ENCODE results near the gene ACSBG1. TPM values are rescaled to one million over a fixed set of nuclear protein-coding genes. Genes with fewer than 3 reads are reported as not detected.

Gene ACSBG1
- polyA plus RNA-seq, 1 experiment = not detected

GRCh38 chr15:78205337-78205736 is 29.0 kb downstream of the ACSBG1 start:
- POLR2A ChIA-PET = interaction anchor here (0.7 kb wide), 1 partner anchor 57 kb away, joined by 8 read pairs; the partner anchor contains the start of gene IDH3A

GRCh38 chr15:78204351-78205309 is 29.7 kb downstream of the ACSBG1 start:
- Histone ChIP-seq H3K9me3 (ENCODE audit: control insufficient read depth, insufficient read depth, low read length) (no peaks in the 10 kb centered on the region), H3K27ac (ENCODE audit: low read depth, low read length) (no peak overlapping the region), H3K4me3 (ENCODE audit: low read depth, low read length) (no peak overlapping the region), H3K27me3 (ENCODE audit: control insufficient read depth, insufficient read depth, low read length) (peaks cover 22% of the 10 kb centered on the region)
- DNase-seq (ENCODE audit: low read depth, low spot score) = no peak
- ChIA-PET POLR2A (no interaction called here), CTCF (interaction anchor here (1.3 to 3.2 kb wide), 2 partner anchors 35 to 96 kb away, joined by 6 to 8 read pairs; no protein-coding TSS in a partner anchor)
- no peak for TF ChIP-seq CTCF (IDR thresholded peaks at IDR 0.05; ENCODE audit: low read depth, low read length)

More at GRCh38 chr15:78205337-78205736, 29.0 kb downstream of the ACSBG1 start:
- Histone ChIP-seq H3K9me3 (ENCODE audit: control insufficient read depth, insufficient read depth, low read length) (no peaks in the 10 kb centered on the region), H3K27me3 (ENCODE audit: control insufficient read depth, insufficient read depth, low read length) (peaks cover 24% of the 10 kb centered on the region), H3K27ac (ENCODE audit: low read depth, low read length) (no peak overlapping the region), H3K4me3 (ENCODE audit: low read depth, low read length) (no peak overlapping the region)
- DNase-seq (ENCODE audit: low read depth, low spot score) = no peak
- CTCF ChIA-PET = interaction anchor here (1.3 to 3.2 kb wide), 2 partner anchors 35 to 97 kb away, joined by 6 to 8 read pairs; no protein-coding TSS in a partner anchor
- TF ChIP-seq CTCF (IDR thresholded peaks at IDR 0.05; ENCODE audit: low read depth, low read length) = no peak

GRCh38 chr15:78203346-78204225 is 30.8 kb downstream of the ACSBG1 start:
- no peak for DNase-seq (ENCODE audit: low read depth, low spot score)
- H3K27ac ChIP-seq (ENCODE audit: low read depth, low read length) = no peak overlapping the region
- H3K9me3 ChIP-seq (ENCODE audit: control insufficient read depth, insufficient read depth, low read length) = no peaks in the 10 kb centered on the region
- no peak for TF ChIP-seq CTCF (IDR thresholded peaks at IDR 0.05; ENCODE audit: low read depth, low read length)
- CTCF ChIA-PET = interaction anchor here (3.2 kb wide), 1 partner anchor 36 kb away, joined by 8 read pairs; no protein-coding TSS in a partner anchor
- H3K4me3 ChIP-seq (ENCODE audit: low read depth, low read length) = no peak overlapping the region
- H3K27me3 ChIP-seq (ENCODE audit: control insufficient read depth, insufficient read depth, low read length) = peaks cover 22% of the 10 kb centered on the region
- POLR2A ChIA-PET = no interaction called here

GRCh38 chr15:78201281-78202190 is 32.8 kb downstream of the ACSBG1 start:
- POLR2A ChIA-PET = no interaction called here
- no peak overlapping the region for H3K4me3 ChIP-seq (ENCODE audit: low read depth, low read length)
- CTCF ChIA-PET = no interaction called here
- H3K27me3 ChIP-seq (ENCODE audit: control insufficient read depth, insufficient read depth, low read length) = peaks cover 22% of the 10 kb centered on the region
- no peak for DNase-seq (ENCODE audit: low read depth, low spot score)
- H3K27ac ChIP-seq (ENCODE audit: low read depth, low read length) = no peak overlapping the region
- H3K9me3 ChIP-seq (ENCODE audit: control insufficient read depth, insufficient read depth, low read length) = no peaks in the 10 kb centered on the region
- TF ChIP-seq CTCF (IDR thresholded peaks at IDR 0.05; ENCODE audit: low read depth, low read length) = no peak
